GM12892 (cell line): ENCODE results near the gene ARID5A.

Experiments used
- POLR2A ChIP-seq: IDR thresholded peaks from 2 replicates; pipeline ENCODE4 v1.6.1; 2011; ENCODE audit warnings: low read depth, low read length, control low read depth
- POLR2AphosphoS5 ChIP-seq: IDR thresholded peaks from 2 replicates; pipeline ENCODE4 v1.6.1; 2011; ENCODE audit warnings: low read depth, low read length, control low read depth

DNA sequence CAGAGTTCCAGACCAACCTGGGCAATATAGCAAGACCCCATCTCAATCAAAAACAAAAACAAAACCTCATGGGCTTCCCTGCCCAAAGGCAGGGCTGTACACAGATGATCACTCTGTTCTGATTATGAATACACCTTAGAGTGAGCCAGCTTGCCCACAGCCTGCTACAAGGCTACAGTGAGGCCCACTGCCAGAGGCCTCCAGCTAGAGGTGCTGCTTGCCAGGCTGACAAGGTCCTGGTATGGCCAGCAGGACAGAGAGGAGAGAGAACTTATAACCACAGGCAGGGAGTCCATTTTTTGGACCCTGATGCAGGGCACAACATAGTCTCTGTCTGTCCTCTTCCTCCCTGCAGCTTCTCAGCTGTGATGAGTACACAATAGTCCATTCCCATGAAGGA lies 60.0 kb downstream of the ARID5A start:
- TF ChIP-seq POLR2A (no peak), POLR2AphosphoS5 (no peak)
